Non-pigmented ciliary epithelial cell (primary cell): ENCODE measurements around the gene SLC39A11.
"Not testable (repeated sequence)": the region's sequence is repeated elsewhere in the genome, so short reads cannot be mapped to it uniquely, and the experiment has no call there.

ENCODE experiments used
- DNase-seq: peaks from one replicate; pipeline ENCODE4 v3.0.0-alpha.2; 2010; ENCODE audit warnings: low read depth

The SLC39A11 gene

GRCh38 chr17:72916991-72917390 is 175.5 kb downstream of the SLC39A11 start:
- DNase-seq = no peak

GRCh38 chr17:72915625-72916081 is 176.8 kb downstream of the SLC39A11 start:
- no peak for DNase-seq

- no peak for DNase-seq
Measured at GRCh38 chr17:72913142-72913682, 179.3 kb downstream of the SLC39A11 start.

- no peak for DNase-seq
Measured at GRCh38 chr17:72906306-72906705, 186.2 kb downstream of the SLC39A11 start.

- DNase-seq = no peak
Measured at GRCh38 chr17:72903522-72903921, 189.0 kb downstream of the SLC39A11 start.

GRCh38 chr17:72901657-72902056 is 190.8 kb downstream of the SLC39A11 start:
- no peak for DNase-seq

- no peak for DNase-seq
Measured at GRCh38 chr17:72901083-72901482, 191.4 kb downstream of the SLC39A11 start.

- no peak for DNase-seq
Measured at GRCh38 chr17:72900654-72900971, 191.9 kb downstream of the SLC39A11 start.

GRCh38 chr17:72898725-72899124 is 193.8 kb downstream of the SLC39A11 start:
- no peak for DNase-seq

GRCh38 chr17:72896288-72896687 is 196.2 kb downstream of the SLC39A11 start:
- DNase-seq = not testable (repeated sequence)

- no peak for DNase-seq
Measured at GRCh38 chr17:72891627-72892026, 200.9 kb downstream of the SLC39A11 start.

GRCh38 chr17:72890711-72891110 is 201.8 kb downstream of the SLC39A11 start:
- DNase-seq = no peak

GRCh38 chr17:72887917-72888316 is 204.6 kb downstream of the SLC39A11 start:
- DNase-seq = no peak

GRCh38 chr17:72887322-72887721 is 205.2 kb downstream of the SLC39A11 start:
- no peak for DNase-seq

- no peak for DNase-seq
Measured at GRCh38 chr17:72886622-72887021, 205.9 kb downstream of the SLC39A11 start.

GRCh38 chr17:72884066-72884465 is 208.4 kb downstream of the SLC39A11 start:
- DNase-seq = no peak

GRCh38 chr17:72883351-72883750 is 209.1 kb downstream of the SLC39A11 start:
- no peak for DNase-seq

- DNase-seq = no peak
Measured at GRCh38 chr17:72882426-72882825, 210.1 kb downstream of the SLC39A11 start.

- DNase-seq = no peak
Measured at GRCh38 chr17:72879877-72880276, 212.6 kb downstream of the SLC39A11 start.

- no peak for DNase-seq
Measured at GRCh38 chr17:72878975-72879660, 213.4 kb downstream of the SLC39A11 start.

- DNase-seq = no peak
Measured at GRCh38 chr17:72877348-72877747, 215.1 kb downstream of the SLC39A11 start.

- DNase-seq = no peak
Measured at GRCh38 chr17:72876413-72876812, 216.1 kb downstream of the SLC39A11 start.

GRCh38 chr17:72875361-72875760 is 217.1 kb downstream of the SLC39A11 start:
- no peak for DNase-seq

GRCh38 chr17:72872396-72872795 is 220.1 kb downstream of the SLC39A11 start:
- DNase-seq = no peak
